NCI-H187 treated with DMSO at 0.1 percent for 48 hours (cell line): Measurements from ENCODE around the gene AJM1.
"Not testable (repeated sequence)": the region's sequence is repeated elsewhere in the genome, so short reads cannot be mapped to it uniquely, and the experiment has no call there.

Source experiments
- DNase-seq: peaks from one replicate; lab custom pipeline; 2025; lab: John Stamatoyannopoulos, UW

The AJM1 gene

GRCh38 chr9:136856541-136857141 is 14.4 kb downstream of the AJM1 start:
- DNase-seq = no peak

GRCh38 chr9:136857166-136857565 is 14.9 kb downstream of the AJM1 start:
- no peak for DNase-seq

GRCh38 chr9:136857581-136858412 is 15.5 kb downstream of the AJM1 start:
- DNase-seq = no peak

- no peak for DNase-seq
These were observed 16.2 kb downstream of the AJM1 start for GRCh38 chr9:136858452-136858843.

GRCh38 chr9:136858844-136859757 is 16.8 kb downstream of the AJM1 start:
- DNase-seq = no peak

- DNase-seq = no peak
These were observed 18.3 kb downstream of the AJM1 start for GRCh38 chr9:136860529-136860928.

GRCh38 chr9:136860933-136861873 is 18.9 kb downstream of the AJM1 start:
- no peak for DNase-seq

- no peak for DNase-seq
These were observed 19.7 kb downstream of the AJM1 start for GRCh38 chr9:136861874-136862457.

- no peak for DNase-seq
These were observed 20.8 kb downstream of the AJM1 start for GRCh38 chr9:136862849-136863622.

GRCh38 chr9:136863623-136864273 is 21.5 kb downstream of the AJM1 start:
- DNase-seq = no peak

GRCh38 chr9:136865041-136865767 is 22.9 kb downstream of the AJM1 start:
- no peak for DNase-seq

GRCh38 chr9:136865768-136866103 is 23.5 kb downstream of the AJM1 start:
- DNase-seq = no peak

GRCh38 chr9:136866898-136867421 is 24.7 kb downstream of the AJM1 start:
- not testable (repeated sequence) for DNase-seq

- DNase-seq = no peak
These were observed 25.2 kb downstream of the AJM1 start for GRCh38 chr9:136867480-136867879.

- no peak for DNase-seq
These were observed 25.6 kb downstream of the AJM1 start for GRCh38 chr9:136867917-136868316.

- no peak for DNase-seq
These were observed 26.4 kb downstream of the AJM1 start for GRCh38 chr9:136868644-136869043.

- not testable (repeated sequence) for DNase-seq
These were observed 27.3 kb downstream of the AJM1 start for GRCh38 chr9:136869611-136870010.

GRCh38 chr9:136875155-136875554 is 32.9 kb downstream of the AJM1 start:
- no peak for DNase-seq

GRCh38 chr9:136876476-136876875 is 34.2 kb downstream of the AJM1 start:
- DNase-seq = no peak
